ENCODE results near the gene RETREG3. TPM values are rescaled to one million over a fixed set of nuclear protein-coding genes. Genes with fewer than 3 reads are reported as not detected.

The RETREG3 gene
- polyA plus RNA-seq, 1 of the 3 experiments (the other 2 are of a cell fraction): 13.3 TPM

DNA sequence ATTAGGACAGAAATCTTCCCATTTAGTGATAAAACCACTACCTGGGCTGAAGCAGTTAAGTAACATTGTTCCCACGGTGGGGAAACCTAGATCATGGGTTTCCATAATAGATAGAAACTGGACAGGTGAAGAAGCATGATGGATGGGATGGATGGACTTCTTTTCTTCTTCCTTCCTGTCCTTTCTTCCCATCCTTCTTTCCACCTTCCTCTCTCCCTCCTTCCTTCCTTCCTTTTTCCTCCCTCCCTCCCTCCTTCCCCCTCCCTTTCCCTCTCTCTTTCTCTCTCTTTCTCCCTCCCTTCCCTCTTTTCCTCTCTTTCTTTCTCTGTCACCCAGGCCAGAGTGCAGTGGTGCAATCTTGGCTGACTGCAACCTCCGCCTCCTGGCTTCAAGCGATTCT, 34.7 kb downstream of the RETREG3 start (continued):
- TF ChIP-seq, protein P1, sequence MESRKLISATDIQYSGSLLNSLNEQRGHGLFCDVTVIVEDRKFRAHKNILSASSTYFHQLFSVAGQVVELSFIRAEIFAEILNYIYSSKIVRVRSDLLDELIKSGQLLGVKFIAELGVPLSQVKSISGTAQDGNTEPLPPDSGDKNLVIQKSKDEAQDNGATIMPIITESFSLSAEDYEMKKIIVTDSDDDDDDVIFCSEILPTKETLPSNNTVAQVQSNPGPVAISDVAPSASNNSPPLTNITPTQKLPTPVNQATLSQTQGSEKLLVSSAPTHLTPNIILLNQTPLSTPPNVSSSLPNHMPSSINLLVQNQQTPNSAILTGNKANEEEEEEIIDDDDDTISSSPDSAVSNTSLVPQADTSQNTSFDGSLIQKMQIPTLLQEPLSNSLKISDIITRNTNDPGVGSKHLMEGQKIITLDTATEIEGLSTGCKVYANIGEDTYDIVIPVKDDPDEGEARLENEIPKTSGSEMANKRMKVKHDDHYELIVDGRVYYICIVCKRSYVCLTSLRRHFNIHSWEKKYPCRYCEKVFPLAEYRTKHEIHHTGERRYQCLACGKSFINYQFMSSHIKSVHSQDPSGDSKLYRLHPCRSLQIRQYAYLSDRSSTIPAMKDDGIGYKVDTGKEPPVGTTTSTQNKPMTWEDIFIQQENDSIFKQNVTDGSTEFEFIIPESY (IDR thresholded peaks at IDR 0.05; ENCODE audit: borderline replicate concordance, low read depth): no peak
- TF ChIP-seq POLR2AphosphoS5 (IDR thresholded peaks at IDR 0.05; ENCODE audit: low read depth, low read length): no peak
- TF ChIP-seq EP300 (IDR thresholded peaks at IDR 0.05; ENCODE audit: borderline replicate concordance in 1 of 2, low read depth in 1 of 2, low read length in 1 of 2): no peak
- TF ChIP-seq RXRA (IDR thresholded peaks at IDR 0.05; ENCODE audit: borderline replicate concordance, low read depth): no peak

DNA sequence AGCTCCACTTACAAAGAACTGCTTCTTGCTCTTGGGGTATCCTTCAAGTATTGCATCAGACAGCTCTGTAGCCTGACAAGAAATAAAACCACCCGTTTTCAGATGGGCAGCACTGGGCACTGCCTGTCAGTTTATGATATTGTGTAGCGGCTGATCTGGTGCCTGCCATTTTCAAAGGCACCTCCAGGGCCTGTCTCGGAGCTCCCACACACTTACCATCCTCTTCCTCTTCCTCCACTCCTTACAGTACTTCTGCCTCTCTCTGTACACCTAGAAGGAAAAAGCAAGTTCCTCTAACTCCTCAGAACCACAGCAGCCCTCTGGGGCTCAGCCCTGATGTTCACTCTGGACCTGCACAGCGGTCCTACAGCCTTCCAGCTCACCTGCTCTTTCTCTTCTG, 36.1 kb downstream of the RETREG3 start:
- peaks cover 75% of the 10 kb centered on the region for H3K79me2 ChIP-seq (ENCODE audit: insufficient read depth)
- POLR2A ChIA-PET: no interaction called here
- WGBS (ENCODE audit: low lambda C conversion rate): 77% methylated on average over 4 of the region's 4 CpGs

DNA sequence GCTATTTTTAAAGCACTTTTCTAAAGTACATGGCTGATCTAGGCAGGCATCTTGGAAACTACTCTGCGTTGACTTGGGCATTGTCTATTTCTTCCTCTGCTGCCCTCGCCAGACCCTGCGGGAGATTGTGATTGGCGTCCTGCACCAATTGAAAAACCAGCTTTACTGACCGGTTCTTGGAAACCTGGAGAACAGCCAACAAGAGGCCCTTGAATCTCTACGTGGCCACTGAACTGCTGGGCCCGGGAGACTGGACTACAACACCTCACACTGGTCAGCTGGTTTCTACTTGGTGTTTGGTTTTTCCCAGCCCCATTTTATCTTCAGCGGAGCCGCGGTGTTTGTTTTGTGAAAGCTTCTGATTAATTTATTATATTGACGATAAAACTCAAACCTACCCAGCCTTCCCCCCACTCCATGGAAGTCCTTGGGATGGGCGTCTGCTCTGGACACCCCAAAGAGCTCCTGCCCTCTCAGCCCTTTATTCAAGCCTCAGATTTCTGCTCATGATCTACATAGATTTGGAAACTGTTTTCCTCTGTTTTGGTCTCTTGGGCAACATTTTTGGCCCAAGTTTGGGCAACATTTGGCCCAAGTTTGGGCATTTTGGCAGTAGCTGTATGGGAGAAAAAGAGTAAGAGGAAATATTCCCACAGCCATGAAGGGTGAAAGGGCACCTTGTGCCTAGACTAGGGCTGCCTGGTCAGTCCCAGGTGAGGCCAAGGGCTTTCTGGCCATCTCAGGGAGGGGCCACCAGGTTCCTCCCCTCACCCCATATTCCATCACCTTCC, 37.5 kb downstream of the RETREG3 start:
- 86% methylated on average over 12 of the region's 12 CpGs for WGBS (ENCODE audit: low lambda C conversion rate)
- no peak overlapping the region for H3K4me3 ChIP-seq (ENCODE audit: low read depth in 2 of 2, low read length in 1 of 2)
- H4K20me1 ChIP-seq (ENCODE audit: insufficient read depth): no peaks in the 10 kb centered on the region
- no peak for TF ChIP-seq FOXM1 (IDR thresholded peaks at IDR 0.05; ENCODE audit: low read depth)
- TF ChIP-seq EZH2phosphoT487 (IDR thresholded peaks at IDR 0.05; ENCODE audit: borderline replicate concordance, low read depth): no peak
- TF ChIP-seq MXI1 (IDR thresholded peaks at IDR 0.05; ENCODE audit: low read depth, low read length): no peak
- TF ChIP-seq, protein P1 (IDR thresholded peaks at IDR 0.05; ENCODE audit: borderline replicate concordance, low read depth): no peak
- POLR2A ChIA-PET: no interaction called here
- peaks cover 76% of the 10 kb centered on the region for H3K79me2 ChIP-seq (ENCODE audit: insufficient read depth)
- no peaks in the 10 kb centered on the region for H3K9me3 ChIP-seq
- H3K9ac ChIP-seq: no peak overlapping the region
- H2AFZ ChIP-seq (ENCODE audit: low read depth): no peak overlapping the region
- peaks cover 47% of the 10 kb centered on the region for H3F3A ChIP-seq (replicated peaks; ENCODE audit: insufficient read depth)
- peaks cover 5% of the 10 kb centered on the region in 2 experiments; a peak in 2 of 4 replicates for H3K4me1 ChIP-seq (ENCODE audit: control insufficient read depth in 1 of 2, insufficient read depth in 2 of 2, low read depth in 1 of 2, low read length in 1 of 2)
- CTCF ChIA-PET: interaction anchor here (8.3 kb wide), 1 partner anchor 108 kb away, joined by 51 read pairs; no protein-coding TSS in a partner anchor
- no peaks in the 10 kb centered on the region for H3K27me3 ChIP-seq (ENCODE audit: insufficient read depth)
- peaks cover 53 to 61% of the 10 kb centered on the region in 2 experiments for H3K36me3 ChIP-seq (replicated peaks in 1 of 2; ENCODE audit: control insufficient read depth in 1 of 2, insufficient read depth in 2 of 2, low read length in 1 of 2)
- DNase-seq: no peak
- H3K9me2 ChIP-seq: no peaks in the 10 kb centered on the region
- H3K27ac ChIP-seq (ENCODE audit: low read depth in 2 of 2, low read length in 1 of 2): no peak overlapping the region
- no peak overlapping the region for H3K4me2 ChIP-seq

More for the DNA sequence above, 36.1 kb downstream of the RETREG3 start:
- no peak overlapping the region for H3K4me3 ChIP-seq (ENCODE audit: low read depth in 2 of 2, low read length in 1 of 2)
- no peaks in the 10 kb centered on the region for H4K20me1 ChIP-seq (ENCODE audit: insufficient read depth)
- no peaks in the 10 kb centered on the region for H3K9me2 ChIP-seq
- no peak for DNase-seq
- no peaks in the 10 kb centered on the region for H3K27me3 ChIP-seq (ENCODE audit: insufficient read depth)
- no peaks in the 10 kb centered on the region for H3K9me3 ChIP-seq
- no peak overlapping the region for H3K9ac ChIP-seq
- CTCF ChIA-PET: interaction anchor here (0.7 to 8.3 kb wide), 3 partner anchors 41 to 247 kb away, joined by 3 to 221 read pairs (median 4); partner anchors contain the start of genes CCR10 and PLEKHH3
- TF ChIP-seq NFIC (IDR thresholded peaks at IDR 0.05; ENCODE audit: borderline replicate concordance) (no peak), GATA2 (CRISPR knock-in tag; IDR thresholded peaks at IDR 0.05) (no peak), MEF2A (IDR thresholded peaks at IDR 0.05; ENCODE audit: borderline replicate concordance, low read depth) (no peak), FOXJ3 (CRISPR knock-in tag; IDR thresholded peaks at IDR 0.05) (no peak), RXRA (IDR thresholded peaks at IDR 0.05; ENCODE audit: borderline replicate concordance, low read depth) (no peak)
- H3K27ac ChIP-seq (ENCODE audit: low read depth in 2 of 2, low read length in 1 of 2): no peak overlapping the region
- H2AFZ ChIP-seq (ENCODE audit: low read depth): no peak overlapping the region
- H3K4me2 ChIP-seq: no peak overlapping the region
- peaks cover 53 to 61% of the 10 kb centered on the region in 2 experiments for H3K36me3 ChIP-seq (replicated peaks in 1 of 2; ENCODE audit: control insufficient read depth in 1 of 2, insufficient read depth in 2 of 2, low read length in 1 of 2)
- H3F3A ChIP-seq (replicated peaks; ENCODE audit: insufficient read depth): peaks cover 52% of the 10 kb centered on the region
- peaks cover 6 to 8% of the 10 kb centered on the region in 2 experiments; a peak in 2 of 4 replicates for H3K4me1 ChIP-seq (ENCODE audit: control insufficient read depth in 1 of 2, insufficient read depth in 2 of 2, low read depth in 1 of 2, low read length in 1 of 2)
